HG03439 (cell line): Measurements from ENCODE around the gene HOXC10.

ENCODE experiments used
- ATAC-seq: cut with Tn5 transposase; IDR thresholded peaks from one replicate; pipeline ENCODE4 v1.9.1; 2021; ENCODE audit warnings: mild to moderate bottlenecking, moderate library complexity; ENCODE audit not compliant: unreplicated experiment

The HOXC10 gene

GRCh38 chr12:54036620-54037359 is 51.8 kb downstream of the HOXC10 start:
- no peak for ATAC-seq

DNA sequence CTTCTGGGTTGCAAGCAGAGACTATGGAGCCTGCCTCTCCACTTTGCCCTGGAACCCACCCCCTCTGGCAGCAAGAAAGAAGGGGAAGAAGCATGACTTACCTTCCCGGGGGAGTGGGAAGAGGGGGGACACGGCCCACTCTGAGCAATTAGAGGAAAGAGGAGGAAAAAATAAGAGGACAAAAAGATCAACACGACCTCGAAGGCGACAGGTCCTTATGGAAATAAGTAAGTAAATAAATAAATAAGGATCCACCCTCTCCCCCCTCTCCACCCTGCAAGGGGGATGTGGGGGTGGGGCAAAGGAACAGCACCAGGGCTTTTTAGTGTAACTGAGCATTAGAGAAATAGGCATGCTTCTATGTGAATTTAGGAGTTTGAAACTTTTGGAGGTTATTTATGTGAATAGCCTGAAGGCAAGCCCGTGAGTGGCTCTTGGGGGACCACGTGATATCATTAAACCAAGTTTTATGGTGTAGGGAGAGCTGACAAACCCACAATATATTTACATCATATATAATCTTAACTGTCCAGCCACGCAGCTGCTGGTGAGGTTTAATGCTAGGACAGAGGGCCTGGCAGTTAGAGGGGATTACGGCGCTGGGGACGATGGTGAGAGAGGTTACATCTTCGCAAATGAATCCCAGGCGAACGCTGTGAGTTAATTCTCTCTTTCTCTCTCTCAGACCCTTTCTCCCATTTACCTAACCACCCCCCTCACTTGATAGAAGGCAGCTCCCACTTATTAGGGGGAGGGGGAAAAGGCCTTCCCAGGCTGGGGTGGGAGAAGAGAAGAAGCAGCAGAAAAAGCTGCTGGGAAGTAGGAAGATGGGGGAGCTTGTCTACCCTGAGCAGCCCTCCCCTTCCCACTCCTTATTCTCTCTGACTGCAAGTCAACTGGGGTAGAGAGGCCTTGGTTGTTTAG is 52.7 kb downstream of the HOXC10 start:
- ATAC-seq, result no peak

GRCh38 chr12:54038284-54038870 is 53.4 kb downstream of the HOXC10 start:
- ATAC-seq, result no peak

DNA sequence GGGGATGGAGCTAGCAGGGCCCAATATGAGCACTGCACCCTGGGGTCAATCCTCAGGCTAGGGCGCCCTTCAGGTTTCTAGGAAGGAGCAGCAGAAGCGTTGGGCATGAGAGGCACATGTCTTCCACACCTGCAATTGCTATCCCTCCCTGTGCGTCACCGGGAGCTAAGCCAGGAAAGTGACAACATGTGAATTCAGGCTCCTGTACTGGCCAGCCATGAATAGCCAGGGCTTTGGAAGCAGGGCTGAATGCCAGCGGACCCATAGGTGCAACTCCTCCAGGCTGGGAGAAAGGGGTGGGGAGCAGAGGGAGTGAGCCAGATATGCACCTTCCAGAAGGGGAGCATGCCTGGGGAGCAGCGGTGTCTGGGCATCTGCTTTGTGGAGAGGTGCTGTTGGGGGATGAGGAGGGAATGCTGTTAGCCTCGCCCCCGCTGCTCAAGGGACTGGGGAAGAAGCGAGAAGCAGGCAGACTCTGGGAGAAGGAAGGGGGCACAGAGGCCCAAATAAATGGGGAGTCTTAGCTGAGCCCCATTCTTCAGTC is 54.0 kb downstream of the HOXC10 start:
- no peak for ATAC-seq

GRCh38 chr12:54039417-54040147 is 54.6 kb downstream of the HOXC10 start:
- no peak for ATAC-seq
